Astrocyte (in vitro differentiated cells and primary cell): ENCODE data around the gene MORN5. TPM values are rescaled to one million over a fixed set of nuclear protein-coding genes. Genes with fewer than 3 reads are reported as not detected.
A peak's percentile ranks its signal among the peaks of the same experiment; 100 is the strongest.

Experiments used
- DNase-seq: peaks from one replicate; pipeline ENCODE4 v3.0.0-alpha.2; 2010; ENCODE audit warnings: low read depth
- FAIRE-seq: peaks from 2 replicates; lab custom pipeline; 2011; peaks lifted over from hg19 to GRCh38; lab: Jason Lieb, UNC
- H2AFZ ChIP-seq: 2 replicates; pipeline ENCODE4 v1.6.0; 2012; ENCODE audit warnings: low read depth, low read length, inconsistent platforms
- H3K27ac ChIP-seq: 2 replicates; pipeline ENCODE4 v1.5.1; 2011; ENCODE audit warnings: low read depth, low read length, inconsistent platforms
- H3K27me3 ChIP-seq: 2 replicates; pipeline ENCODE4 v1.6.0; 2011; ENCODE audit warnings: low read length, inconsistent platforms; ENCODE audit not compliant: insufficient read depth
- H3K36me3 ChIP-seq: 2 replicates; pipeline ENCODE4 v1.5.1; 2011; ENCODE audit warnings: low read length, inconsistent platforms; ENCODE audit not compliant: insufficient read depth
- H3K4me1 ChIP-seq: 2 replicates; pipeline ENCODE4 v1.5.1; 2011; ENCODE audit warnings: low read length, inconsistent platforms; ENCODE audit not compliant: insufficient read depth
- H3K4me2 ChIP-seq: 2 replicates; pipeline ENCODE4 v1.6.0; 2012; ENCODE audit warnings: low read length, inconsistent platforms
- H3K4me3 ChIP-seq: 2 replicates; pipeline ENCODE4 v1.5.1; 2011; ENCODE audit warnings: low read depth, mild to moderate bottlenecking, low read length, inconsistent platforms; ENCODE audit not compliant: insufficient read depth
- H3K79me2 ChIP-seq: 2 replicates; pipeline ENCODE4 v1.6.0; 2012; ENCODE audit warnings: mild to moderate bottlenecking, low read length, inconsistent platforms; ENCODE audit not compliant: insufficient read depth
- H3K9ac ChIP-seq: 2 replicates; pipeline ENCODE4 v1.6.0; 2012; ENCODE audit warnings: mild to moderate bottlenecking, low read length, inconsistent platforms
- H3K9me3 ChIP-seq: 2 replicates; pipeline ENCODE4 v1.5.1; 2012; ENCODE audit warnings: low read depth, mild to moderate bottlenecking, low read length, inconsistent platforms; ENCODE audit not compliant: insufficient read depth
- H4K20me1 ChIP-seq: 2 replicates; pipeline ENCODE4 v1.6.0; 2012; ENCODE audit warnings: low read length, inconsistent platforms; ENCODE audit not compliant: insufficient read depth
- H3K27ac Mint-ChIP-seq: one replicate; pipeline ENCODE4 v1.8.0; 2021; ENCODE audit warnings: mild to moderate bottlenecking, mixed read lengths; ENCODE audit not compliant: unreplicated experiment
- H3K27me3 Mint-ChIP-seq: one replicate; pipeline ENCODE4 v1.8.0; 2021; ENCODE audit warnings: low read depth, mixed read lengths; ENCODE audit not compliant: unreplicated experiment
- H3K36me3 Mint-ChIP-seq: one replicate; pipeline ENCODE4 v1.8.0; 2021; ENCODE audit warnings: low read depth, mixed read lengths; ENCODE audit not compliant: unreplicated experiment
- H3K4me1 Mint-ChIP-seq: one replicate; pipeline ENCODE4 v1.8.0; 2021; ENCODE audit warnings: low read depth, mixed read lengths; ENCODE audit not compliant: unreplicated experiment
- H3K4me3 Mint-ChIP-seq: one replicate; pipeline ENCODE4 v1.8.0; 2021; ENCODE audit warnings: mild to moderate bottlenecking, moderate library complexity, mixed read lengths; ENCODE audit not compliant: unreplicated experiment
- H3K9me3 Mint-ChIP-seq: one replicate; pipeline ENCODE4 v1.8.0; 2021; ENCODE audit warnings: mild to moderate bottlenecking, mixed read lengths; ENCODE audit not compliant: unreplicated experiment
- CTCF ChIP-seq: IDR thresholded peaks from 2 replicates; pipeline ENCODE4 v1.5.1; 2011; ENCODE audit warnings: low read depth, mild to moderate bottlenecking, inconsistent platforms, low read length, moderate library complexity; ENCODE audit not compliant: insufficient read depth
- EZH2 ChIP-seq: IDR thresholded peaks from 2 replicates; pipeline ENCODE4 v1.6.1; 2012; ENCODE audit warnings: mild to moderate bottlenecking, low read length, inconsistent platforms; ENCODE audit not compliant: insufficient read depth
- total RNA-seq: library from RNA; stranded (reverse); gene quantifications from 2 replicates; pipeline ENCODE4 v1.2.1, GENCODE V29; 2021

The MORN5 gene
- total RNA-seq, 1 donor from 2014 or later, result not detected

- H3K4me3 ChIP-seq, result no peak overlapping the region
- H3K79me2 ChIP-seq, result no peaks in the 10 kb centered on the region
- no peak overlapping the region for H3K4me2 ChIP-seq
- FAIRE-seq (no peak), DNase-seq (no peak)
- H3K27ac Mint-ChIP-seq, result no peak overlapping the region
- no peaks in the 10 kb centered on the region for H3K36me3 ChIP-seq
- H3K9ac ChIP-seq, result no peak overlapping the region
- H3K27me3 ChIP-seq, result peaks cover 23% of the 10 kb centered on the region
- H4K20me1 ChIP-seq, result no peaks in the 10 kb centered on the region
- no peak overlapping the region for H2AFZ ChIP-seq
- H3K36me3 Mint-ChIP-seq, result no peaks in the 10 kb centered on the region
- peaks cover 3% of the 10 kb centered on the region for H3K9me3 Mint-ChIP-seq
- no peak overlapping the region for H3K4me3 Mint-ChIP-seq
- no peak for TF ChIP-seq EZH2
- no peak for TF ChIP-seq CTCF
- peaks cover 29% of the 10 kb centered on the region for H3K27me3 Mint-ChIP-seq
- H3K4me1 Mint-ChIP-seq, result peaks cover 6% of the 10 kb centered on the region
- H3K4me1 ChIP-seq, result peaks cover 10% of the 10 kb centered on the region
- no peak overlapping the region for H3K27ac ChIP-seq
- no peaks in the 10 kb centered on the region for H3K9me3 ChIP-seq
Observed at GRCh38 chr9:122176916-122177315, 17.2 kb downstream of the MORN5 start.

- no peak for FAIRE-seq
Observed at GRCh38 chr9:122179054-122179689, 19.5 kb downstream of the MORN5 start.

More at GRCh38 chr9:122179054-122179689, 19.5 kb downstream of the MORN5 start:
- Histone ChIP-seq H3K9ac (no peak overlapping the region), H3K79me2 (no peaks in the 10 kb centered on the region), H3K36me3 (no peaks in the 10 kb centered on the region), H3K4me2 (peak overlapping the region; percentile 54), H3K4me1 (peaks cover 10% of the 10 kb centered on the region), H2AFZ (no peak overlapping the region), H3K4me3 (no peak overlapping the region), H3K27ac (no peak overlapping the region), H3K27me3 (peaks cover 24% of the 10 kb centered on the region), H4K20me1 (no peaks in the 10 kb centered on the region), H3K9me3 (no peaks in the 10 kb centered on the region)
- no peaks in the 10 kb centered on the region for H3K36me3 Mint-ChIP-seq
- no peak for DNase-seq
- H3K4me1 Mint-ChIP-seq, result peaks cover 6% of the 10 kb centered on the region
- H3K4me3 Mint-ChIP-seq, result no peak overlapping the region
- no peaks in the 10 kb centered on the region for H3K9me3 Mint-ChIP-seq
- H3K27ac Mint-ChIP-seq, result no peak overlapping the region
- no peak for TF ChIP-seq EZH2
- TF ChIP-seq CTCF, result no peak
- H3K27me3 Mint-ChIP-seq, result peaks cover 27% of the 10 kb centered on the region
